GM04504 (cell line): Measurements from ENCODE around the gene FAIM.
"Not testable (repeated sequence)": the region's sequence is repeated elsewhere in the genome, so short reads cannot be mapped to it uniquely, and the experiment has no call there.

Experiments
- DNase-seq: peaks from one replicate; pipeline ENCODE4 v3.0.0-alpha.2; 2012; ENCODE audit warnings: low read depth

Gene FAIM, protein sequence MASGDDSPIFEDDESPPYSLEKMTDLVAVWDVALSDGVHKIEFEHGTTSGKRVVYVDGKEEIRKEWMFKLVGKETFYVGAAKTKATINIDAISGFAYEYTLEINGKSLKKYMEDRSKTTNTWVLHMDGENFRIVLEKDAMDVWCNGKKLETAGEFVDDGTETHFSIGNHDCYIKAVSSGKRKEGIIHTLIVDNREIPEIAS

DNA sequence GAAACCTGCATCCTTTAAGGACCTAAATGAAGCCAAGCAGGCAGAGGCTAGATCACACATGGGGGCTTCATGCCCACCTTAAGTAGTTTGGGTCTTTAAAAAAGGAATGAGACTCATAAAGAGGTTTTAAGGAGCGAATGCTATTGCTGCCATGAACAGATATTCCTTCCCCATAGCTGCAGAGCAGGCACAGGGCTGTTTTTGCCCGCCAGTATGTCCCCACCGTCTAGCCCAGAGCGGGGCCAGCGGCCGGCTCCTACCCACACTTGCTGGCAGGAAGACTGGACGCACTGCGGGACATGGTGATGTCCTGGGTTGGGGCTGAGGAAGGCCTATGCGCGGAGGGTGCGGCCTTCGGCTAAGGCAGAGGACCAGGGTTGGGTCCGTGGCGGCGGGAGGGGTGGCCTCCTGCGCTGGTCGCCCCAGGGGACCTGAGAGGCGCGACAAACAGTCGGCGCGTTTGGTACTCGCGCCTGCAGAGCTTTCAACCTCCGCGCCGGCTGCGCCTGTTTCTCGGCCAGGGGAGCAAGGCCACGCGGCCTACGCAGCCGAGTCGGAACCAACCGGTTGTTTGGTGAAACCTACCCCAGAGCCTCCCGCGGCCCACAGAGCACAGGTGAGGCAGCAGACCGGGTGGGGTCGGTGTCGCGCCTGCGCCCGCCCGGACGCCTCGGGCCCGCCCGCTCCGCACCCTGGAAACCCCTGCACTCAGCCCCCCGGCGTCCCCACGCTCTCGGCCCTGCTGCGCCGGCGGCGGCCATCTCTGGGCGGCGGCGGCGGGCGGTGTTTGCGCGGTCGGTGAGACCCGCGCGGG, at the start of gene FAIM:
FAIM (plus strand) TSS at position 450 of the 814 bp plus-strand sequence. CDS start 10,956 bp downstream, outside the sequence.
- peak; percentile 48 for DNase-seq

DNA sequence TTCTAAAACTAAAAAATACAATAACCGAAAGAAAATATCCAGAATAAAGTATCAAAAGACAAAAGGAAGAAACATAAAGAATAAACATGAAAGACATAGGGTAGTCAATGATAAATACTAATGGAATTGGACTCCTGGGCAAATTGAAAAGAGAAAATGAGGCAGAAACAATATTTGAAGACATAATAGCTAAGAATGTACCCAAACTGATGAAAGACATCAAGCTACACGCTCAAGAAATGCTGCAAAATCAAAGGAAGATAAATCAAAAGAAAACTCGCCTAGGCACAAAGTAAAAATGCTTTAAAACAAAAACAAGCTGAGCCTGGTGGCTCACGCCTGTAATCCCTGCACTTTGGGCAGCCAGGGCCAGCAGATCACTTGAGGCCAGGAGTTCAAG, 49.4 kb upstream of the FAIM start:
- DNase-seq: no peak

DNA sequence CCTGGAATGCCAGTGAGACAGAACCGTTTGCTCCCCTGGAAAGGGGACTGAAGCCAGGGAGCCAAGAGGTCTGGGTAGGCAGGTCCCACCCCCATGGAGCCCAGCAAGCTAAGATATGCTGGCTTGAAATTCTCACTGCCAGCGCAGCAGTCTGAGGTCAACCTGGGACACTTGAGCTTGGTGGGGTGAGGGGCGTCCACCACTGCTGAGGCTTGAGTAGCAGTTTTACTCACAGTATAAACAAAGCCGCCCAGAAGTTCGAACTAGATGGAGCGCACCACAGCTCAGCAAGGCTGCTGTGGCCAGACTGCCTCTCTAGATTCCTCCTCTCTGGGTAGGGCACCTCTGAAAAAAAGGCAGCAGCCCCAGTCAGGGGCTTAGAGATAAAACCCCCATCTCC, 48.1 kb upstream of the FAIM start:
- DNase-seq: no peak

DNA sequence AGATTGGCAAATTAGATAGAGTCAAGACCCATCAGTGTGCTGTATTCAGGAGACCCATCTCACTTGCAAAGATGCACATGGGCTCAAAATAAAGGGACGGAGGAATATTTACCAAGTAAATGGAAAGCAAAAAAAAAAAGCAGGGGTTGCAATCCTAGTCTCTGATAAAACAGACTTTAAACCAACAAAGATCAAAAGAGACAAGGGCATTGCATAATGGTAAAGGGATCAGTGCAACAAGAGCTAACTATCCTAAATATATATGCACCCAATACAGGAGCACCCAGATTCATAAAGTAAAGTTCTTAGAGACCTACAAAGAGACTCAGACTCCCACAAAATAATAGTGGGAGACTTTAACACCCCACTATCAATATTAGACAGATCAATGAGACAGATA, 45.7 kb upstream of the FAIM start:
- DNase-seq: not testable (repeated sequence)

DNA sequence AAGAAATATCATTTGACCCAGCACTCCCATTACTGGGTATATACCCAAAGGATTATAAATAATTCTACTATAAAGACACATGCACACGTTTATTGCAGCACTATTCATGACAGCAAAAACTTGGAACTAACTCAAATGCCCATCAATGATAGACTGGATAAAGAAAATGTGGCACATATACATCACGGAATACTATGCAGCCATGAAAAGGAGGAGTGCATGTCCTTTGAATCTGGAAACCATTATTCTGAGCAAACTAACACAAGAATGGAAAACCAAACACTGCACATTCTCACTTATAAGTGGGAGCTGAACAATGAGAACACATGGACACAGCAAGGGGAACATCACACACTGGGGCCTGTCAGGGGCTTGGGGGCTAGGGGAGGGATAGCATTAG, 42.3 kb upstream of the FAIM start:
- not testable (repeated sequence) for DNase-seq

DNA sequence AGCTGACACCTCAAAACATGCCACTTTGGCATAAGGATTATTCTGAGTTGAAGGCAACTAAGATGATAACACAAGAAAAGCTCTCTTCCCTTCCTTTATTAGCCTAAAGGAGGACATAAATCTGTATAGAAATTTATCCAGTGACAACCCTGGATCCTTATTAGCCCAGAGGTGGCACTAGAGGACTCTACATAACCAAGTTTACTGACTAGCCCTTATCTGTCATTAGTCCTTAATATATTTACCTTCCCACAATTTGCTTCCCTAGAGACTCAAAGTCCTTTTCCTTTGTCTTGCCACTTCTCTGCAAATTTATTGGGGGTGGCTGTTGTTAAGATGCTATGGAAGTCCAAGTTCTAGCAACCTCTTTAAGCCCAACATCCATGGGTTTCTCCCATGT, 41.2 kb upstream of the FAIM start:
- no peak for DNase-seq

DNA sequence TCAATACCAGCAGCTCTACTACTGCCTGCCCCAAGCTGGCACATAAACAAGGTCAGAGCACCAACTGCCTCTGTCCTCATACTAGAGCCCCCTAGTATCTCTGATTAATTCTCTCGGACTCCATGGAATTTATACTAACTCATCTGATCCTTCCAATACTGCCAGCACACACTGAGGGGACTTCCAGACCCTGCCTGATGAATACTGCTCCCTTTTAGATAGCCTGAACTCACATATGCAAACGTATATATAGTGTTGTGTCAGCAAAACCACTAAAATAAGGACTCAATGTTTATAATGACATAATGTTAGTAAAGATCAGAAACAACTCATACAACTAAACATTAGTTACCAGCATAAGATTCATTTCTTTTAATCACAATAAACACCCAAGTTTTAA, 39.5 kb upstream of the FAIM start:
- DNase-seq: no peak

DNA sequence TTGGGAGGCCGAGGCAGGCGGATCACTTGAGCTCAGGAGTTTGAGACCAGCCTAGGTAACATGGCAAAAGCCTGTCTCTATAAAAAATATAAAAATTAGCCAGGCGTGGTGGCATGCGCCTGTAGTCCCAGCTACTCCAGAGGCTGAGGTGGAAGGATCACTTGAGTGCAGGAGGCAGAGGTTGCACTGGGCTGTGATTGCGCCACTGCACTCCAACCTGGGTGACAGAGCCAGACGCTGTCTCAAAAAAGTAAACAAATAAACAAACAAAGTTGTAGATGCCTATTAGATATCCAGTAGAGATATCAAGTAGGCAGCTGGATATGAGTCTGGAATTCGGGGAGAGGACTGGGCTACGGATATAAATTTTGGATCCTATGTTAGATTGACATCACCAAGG, 38.9 kb upstream of the FAIM start:
- not testable (repeated sequence) for DNase-seq

DNA sequence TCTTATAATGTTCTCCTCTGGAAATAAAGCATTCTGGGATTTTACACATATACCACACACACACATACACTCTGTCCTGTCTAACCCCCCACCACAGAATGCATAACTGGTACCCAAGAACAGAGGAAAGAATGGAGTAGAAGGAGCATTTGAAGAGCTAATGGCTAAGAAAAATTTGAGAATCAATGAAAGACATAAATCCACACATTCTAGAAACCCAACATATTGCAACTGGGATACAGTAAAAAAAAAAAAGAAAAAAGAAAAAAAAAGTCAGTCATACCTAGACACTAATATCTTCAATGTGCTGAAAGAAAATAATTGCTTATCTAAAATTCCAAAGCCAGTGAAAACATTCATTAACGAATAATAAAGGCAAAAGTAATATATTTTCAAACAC, 35.4 kb upstream of the FAIM start:
- DNase-seq: no peak

DNA sequence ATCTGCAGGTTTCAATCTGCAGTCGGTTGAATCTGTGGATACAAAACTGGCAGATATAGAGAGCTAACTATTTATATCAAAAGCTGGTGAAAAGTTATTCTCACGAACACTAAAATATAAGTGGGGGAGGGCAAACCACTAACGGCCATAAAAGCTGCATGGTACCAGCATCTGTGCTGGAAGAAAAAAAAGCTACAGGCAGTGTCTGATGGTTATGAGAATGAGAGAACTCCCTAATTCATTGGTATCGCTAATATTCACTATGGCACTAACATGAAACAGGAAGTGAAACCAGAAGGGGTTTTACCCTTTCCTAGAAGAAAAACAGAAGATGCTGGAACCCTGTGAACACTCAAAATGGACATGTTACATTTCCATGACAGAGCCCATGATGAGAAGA, 30.4 kb upstream of the FAIM start:
- DNase-seq: no peak

DNA sequence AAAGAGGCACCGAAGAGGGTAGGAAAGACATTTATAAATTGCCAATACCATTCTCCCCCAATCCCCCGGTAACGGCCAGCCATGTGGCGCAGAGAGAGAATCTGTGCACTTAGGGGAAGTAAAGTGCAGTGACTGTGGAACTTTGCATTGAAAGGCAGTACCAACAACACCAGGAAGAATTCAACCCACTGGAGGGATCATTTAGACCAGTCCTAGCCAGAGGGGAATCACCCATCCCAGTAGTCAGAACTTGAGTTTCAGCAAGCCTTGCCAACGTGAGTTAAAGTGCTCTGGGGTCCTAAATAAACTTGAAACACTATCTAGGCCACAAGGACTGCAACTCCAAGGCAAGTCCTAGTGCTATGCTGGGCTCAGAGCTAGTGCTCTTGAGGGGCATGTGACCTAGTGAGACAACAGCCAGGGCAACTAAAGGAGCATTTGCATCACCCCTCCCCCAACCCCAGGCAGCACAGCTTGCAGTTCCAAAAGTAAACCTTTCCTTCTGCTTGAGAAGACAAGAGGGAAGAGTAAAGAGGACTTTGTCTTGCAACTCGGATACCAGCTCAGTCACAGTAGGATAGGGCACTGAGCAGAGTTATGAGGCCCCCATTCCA, 29.5 kb upstream of the FAIM start:
- DNase-seq: no peak

DNA sequence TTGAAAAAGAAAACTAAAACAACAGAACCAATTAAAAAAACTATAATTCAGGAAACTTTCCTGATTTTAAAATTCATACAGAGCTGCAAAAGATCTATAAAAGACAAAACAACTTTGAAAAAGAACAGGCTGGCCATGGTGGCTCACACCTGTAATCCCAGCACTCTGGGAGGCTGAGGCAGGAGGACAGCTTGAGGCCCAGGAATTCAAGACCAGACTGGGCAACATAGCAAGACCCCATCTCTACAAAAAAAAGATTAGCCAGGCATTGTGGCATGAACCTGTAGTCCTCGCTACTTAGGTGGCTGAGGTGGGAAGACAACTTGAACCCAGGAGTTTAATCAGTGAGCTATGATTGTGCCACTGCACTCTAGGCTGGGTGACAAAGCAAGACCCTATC, 21.2 kb upstream of the FAIM start:
- no peak for DNase-seq

DNA sequence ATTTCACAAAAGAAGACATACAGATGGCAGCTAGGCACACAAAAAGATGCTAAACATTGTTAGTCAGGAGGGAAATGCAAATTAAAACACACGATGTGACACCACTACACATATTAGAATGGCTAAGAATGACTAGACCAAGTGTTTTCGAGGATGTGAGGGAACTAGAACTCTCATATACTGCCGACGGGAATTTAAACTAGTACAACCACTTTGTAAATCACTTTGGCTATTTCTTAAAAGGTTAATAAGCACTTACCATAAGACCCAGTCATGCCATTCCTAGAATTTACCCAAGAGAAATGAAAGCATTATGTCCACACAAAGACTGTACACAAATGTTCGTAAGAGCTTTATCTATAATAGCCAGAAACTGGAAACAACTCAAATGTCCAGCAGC, 20.1 kb upstream of the FAIM start:
- DNase-seq: no peak

DNA sequence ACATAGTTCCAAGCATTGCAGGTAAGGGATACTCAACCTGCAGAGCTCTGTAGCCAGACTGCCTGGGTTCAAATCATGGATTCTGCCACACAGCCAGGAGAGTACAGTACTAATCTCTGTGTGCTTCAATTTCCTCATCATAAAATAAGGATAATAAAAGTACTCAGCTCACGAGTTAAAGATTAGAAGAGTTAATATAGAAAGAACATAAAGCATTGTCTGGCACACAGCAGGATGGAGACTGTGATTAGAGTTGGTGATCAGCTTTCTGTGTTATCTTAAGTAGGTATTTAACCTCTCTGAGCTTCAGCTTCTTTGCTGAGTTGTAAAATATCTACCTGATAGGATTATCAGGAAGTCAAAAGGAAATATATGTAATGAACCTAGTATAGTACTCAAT, 17.2 kb upstream of the FAIM start:
- DNase-seq: no peak

DNA sequence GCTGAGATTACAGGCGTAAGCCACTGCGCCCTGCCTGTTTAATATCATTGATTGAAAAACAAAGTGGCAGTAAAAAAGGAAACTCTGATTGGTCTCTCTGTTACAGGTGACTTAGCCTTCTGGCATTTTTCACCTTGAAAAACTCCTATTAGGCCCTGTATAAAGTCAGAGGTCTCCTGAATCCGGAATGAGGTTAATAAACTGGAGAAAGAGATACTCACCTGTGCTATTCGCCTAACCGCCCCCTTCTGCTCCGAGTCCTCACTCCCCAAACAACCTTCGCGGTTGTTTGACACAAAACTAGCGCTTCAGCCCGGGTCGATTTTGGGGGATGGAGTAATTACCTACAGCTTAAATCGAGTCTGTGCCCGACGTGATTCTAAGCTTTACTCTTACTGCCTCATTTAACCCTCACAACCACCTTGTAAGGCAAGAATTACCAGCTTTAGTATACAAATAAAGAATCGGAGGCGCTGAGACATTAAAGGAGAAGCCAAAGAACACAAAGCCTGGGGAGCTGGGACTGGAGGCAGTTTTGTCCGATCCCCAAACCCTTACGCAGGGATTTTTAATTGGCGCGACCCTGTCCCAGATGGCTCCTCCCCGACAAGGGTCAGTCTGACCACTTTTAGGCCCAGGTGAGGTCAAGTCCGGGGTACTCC, 15.0 kb upstream of the FAIM start:
- no peak for DNase-seq

DNA sequence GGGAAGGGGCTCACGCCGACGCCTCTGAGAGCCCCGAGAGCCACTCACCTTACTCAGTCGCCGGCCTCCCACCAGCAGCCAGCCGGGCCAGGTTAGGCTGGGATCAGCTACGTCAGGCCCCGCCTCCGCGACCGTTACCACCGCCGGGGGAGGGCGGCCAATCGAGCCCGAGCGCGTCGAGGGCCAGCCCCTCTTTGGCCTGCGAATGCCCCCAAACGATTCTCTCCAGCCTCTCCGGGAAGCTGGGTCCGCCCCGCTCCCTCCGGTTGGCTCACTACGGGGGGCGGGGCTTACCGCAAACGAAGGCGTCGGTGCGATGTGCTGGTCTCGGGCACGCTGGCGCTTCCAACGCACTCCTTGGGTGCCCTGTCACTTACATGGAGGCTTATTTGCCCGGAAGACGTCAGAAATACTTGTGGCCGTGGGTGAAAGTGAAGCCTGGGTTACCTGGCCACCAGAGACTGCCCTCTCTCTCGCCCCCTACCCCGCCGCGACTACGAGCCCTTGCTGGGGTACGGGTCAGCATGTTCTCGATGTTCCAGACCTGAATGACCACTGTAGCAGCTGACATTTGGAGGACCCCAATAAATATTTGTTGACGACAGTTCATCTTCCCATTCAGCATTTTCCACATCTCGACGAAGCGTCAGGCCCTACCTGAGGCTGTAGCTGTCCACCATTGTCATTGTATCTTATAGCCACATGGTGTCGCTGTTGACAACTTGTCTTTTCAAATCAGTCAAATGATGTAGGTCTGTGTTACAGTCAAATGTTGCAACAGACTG, 14.2 kb upstream of the FAIM start, which contains the start of gene CEP70:
CEP70 (minus strand) TSS at position 111 of the 785 bp plus-strand sequence. CDS start 21,333 bp downstream, outside the sequence.
- DNase-seq: peak; percentile 89

DNA sequence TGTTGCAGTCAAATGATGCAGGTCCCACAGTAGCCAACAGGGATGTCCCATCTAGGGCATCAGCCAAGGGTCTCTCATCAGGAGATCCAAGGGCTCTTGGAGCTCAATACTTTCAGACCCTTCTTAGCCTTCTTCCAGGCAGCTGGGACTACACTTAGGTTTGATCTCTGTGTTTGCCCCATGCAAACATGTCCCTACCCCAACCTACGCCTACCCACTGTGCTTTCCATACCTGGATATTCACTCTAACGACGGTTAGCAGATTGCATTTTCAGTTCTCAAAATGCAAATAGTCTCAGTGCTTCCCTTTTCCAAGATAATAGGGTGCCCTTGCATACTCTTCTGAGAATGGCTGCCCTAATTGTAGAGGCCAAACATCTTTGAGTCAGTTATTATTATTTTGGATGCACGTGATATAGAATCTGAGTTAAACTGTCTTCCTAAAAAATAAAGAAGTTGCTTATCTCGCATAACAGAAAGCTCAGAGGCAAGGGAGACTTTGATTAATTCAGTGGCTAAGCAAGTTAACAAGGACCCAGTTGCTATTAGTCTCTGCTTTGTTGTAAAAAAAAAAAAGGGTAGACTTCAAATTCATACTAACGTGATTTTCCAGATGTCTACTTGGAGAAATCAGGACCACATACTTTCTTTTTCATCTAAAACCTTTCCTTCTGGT, 13.5 kb upstream of the FAIM start:
- no peak for DNase-seq

DNA sequence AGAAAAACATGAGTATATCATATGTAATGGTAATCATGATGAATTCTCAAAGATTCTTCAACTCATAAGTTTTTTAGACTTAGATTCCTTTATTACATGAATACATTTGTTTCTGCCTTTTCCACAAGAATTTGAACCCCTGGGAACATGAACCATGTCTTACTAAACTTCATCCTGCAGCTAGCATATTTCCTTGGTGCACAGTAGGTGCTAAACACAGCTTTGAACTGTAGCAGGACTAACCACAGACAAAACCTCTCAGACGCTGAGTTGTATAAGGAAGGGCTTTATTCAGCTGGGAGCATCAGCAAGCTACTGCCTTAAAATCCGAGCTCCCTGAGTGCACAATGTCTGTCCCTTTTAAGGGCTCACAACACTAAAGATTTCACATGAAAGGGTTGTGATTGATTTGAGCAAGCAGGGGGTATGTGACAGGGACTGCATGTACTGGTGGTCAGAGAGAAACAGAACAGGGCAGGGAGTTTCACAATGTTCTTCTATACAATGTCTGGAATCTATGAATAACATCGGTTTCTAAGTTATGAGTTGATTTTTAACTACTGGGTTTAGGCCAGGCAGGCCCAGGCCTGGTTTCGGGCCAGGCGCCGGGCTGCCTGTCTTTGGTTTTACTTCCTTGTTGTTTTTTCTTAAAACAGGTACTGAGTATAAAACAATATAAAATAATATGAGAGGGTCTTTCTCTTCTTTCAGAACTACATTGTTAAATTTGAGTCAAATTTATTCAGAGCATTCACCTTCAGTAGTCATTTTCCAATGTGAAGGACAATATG, 11.2 kb upstream of the FAIM start:
- not testable (repeated sequence) for DNase-seq

DNA sequence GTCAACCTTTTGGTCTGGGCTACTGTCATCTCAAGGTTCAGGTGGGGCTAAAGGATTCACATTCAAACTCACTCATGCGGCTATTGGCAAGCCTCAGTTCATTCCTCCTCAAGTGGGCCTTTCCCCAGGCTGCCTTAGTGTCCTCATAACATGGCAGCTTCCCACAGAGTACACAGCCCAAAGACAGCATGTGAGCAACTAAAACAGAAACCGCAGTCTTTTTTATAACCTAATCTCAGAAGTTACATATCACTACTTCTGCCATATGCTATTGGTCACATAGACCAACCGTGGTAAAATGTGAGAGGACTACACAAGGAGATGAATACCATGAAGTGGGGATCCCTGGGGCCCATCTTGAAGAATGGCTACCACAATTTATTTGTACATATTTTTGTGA, 10.0 kb upstream of the FAIM start:
- no peak for DNase-seq

DNA sequence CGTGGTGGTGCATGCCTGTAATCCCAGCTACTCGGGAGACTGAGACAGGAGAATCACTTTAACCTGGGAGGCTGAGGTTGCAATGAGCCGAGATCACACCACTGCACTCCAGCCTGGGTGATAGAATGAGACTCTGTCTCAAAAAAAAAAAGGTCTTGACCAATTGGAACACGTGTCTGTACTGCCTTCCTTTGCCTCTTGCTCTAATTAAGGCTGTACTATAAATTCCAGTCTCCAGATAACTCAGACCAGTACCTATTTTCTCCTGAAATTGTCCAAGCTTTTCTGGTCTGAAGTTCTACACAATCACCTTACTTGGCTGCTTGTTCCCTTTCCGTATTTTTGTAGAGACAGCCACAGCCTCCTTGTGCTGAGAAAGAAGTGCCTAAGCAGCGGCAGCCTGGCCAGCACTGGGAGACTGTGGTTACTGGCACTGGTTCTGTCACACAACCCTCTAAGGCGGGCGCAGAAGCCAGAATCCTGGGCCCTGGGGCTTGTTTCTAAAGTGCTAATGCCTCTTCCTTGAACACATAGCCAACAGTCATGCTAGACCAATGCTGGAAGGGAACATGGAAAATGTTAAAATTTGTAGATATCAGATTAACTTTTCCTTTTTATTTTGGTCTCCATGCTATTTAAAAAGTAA, 8.3 kb upstream of the FAIM start:
- peak; percentile 35 for DNase-seq
